ENCODE measurements around the gene RAD51AP2.
"Not testable (repeated sequence)": the region's sequence is repeated elsewhere in the genome, so short reads cannot be mapped to it uniquely, and the experiment has no call there.

Gene RAD51AP2

DNA sequence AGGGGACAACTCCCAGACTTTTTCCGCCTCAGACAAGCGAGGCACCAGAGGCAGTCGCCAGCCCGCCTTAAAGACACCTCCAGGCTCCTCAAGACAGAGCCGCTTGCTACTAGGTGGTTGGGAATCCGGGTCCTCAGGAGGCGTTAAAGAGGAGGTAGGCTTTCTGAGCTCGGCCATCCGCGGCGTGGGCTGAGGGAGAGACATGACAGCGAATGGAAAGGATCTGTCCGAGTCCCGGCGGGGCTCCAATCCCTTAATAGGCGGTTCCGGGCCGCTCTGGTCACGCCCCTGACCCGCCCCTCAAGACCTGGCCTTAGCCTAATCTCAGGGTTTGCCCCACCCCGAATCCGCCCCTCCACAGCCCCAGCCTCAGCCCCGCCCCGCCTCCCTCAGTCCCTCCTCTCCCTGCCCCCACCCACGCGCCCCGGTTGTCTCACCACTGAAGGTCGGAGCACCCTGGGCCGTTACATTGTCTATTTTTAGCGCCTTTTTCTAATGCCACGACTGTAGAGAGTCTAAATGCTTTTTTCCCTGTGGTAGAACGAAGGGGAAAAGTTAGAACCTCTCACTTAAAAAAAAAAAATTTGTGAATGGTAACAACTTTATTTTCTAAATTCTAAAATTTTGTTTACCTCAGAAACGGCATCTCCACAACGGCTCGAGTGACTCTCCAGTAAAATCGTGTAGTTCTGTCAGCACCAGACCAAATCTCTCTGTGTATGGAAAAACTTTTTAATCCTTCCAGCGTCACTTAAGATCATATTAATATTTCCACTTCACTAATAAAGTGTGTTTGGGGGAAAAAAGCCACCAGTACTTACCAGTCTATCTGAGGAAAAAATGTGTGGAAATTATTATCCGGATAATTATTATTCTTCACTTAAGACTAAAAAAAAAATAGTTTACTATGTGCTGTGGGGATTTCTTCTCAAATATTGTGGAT, at the start of gene RAD51AP2:
RAD51AP2 (minus strand) TSS at position 229 of the 943 bp plus-strand sequence; CDS start at position 204, 25 bp downstream.
- no peak for DNase-seq (ENCODE audit: low read depth)

DNA sequence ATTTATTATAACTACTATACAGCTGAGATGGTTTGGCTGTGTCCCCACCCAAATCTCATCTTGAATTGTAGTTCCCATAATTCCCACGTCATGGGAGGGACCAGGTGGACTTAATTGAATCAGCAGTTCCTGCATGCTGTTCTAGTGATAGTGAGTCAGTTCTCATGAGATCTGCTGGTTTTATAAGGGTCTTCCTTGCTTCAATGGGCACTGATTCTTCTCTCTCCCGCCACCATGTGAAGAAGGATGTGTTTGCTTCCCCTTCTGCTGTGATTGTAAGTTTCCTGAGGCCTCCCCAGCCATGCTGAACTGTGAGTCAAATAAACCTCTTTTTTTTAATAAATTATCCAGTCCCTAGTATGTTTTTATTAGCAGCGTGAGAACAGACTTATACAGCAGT, 47.5 kb upstream of the RAD51AP2 start:
- DNase-seq (ENCODE audit: low read depth) = not testable (repeated sequence)

DNA sequence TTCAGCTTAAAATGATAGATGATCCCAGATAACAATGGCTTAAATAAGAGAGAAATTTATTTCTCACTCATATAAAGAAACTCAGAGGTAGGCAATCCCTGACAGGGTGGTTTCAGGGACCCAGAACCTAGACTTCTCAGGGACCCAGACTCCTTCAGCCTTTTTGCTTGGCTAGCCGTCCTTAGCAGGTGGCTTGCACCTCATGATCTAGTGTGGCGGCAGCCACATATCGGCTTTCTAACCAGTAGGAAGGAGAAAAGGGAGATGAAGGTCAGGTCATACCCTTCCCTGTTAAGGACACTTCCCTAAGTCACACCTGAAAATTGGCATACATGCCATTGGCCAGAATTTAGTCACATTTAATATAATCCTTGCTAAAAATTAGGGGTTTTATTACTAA, 40.6 kb upstream of the RAD51AP2 start:
- no peak for DNase-seq (ENCODE audit: low read depth)

DNA sequence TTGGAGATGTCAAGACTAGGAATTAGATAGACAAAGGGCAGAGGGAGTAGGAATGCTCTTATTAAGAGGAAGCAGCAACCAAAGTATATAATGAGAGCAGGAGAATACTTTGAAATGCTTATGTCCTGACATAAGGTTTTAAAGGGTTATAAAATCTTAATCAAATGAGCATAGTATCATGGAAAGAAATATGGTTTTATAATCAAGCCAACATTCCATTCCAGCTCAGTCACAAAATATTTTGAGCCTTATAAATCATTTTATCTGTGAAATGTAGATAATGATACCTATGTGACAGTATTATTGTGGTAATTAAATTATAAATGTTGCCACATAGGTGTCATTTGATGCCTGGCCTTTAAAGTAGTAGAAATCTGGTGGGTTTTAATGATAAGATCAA, 39.8 kb upstream of the RAD51AP2 start:
- no peak for DNase-seq (ENCODE audit: low read depth)

GRCh38 chr2:17557596-17557995, 39.4 kb upstream of the RAD51AP2 start:
- no peak for DNase-seq (ENCODE audit: low read depth)

GRCh38 chr2:17555150-17555549, 36.9 kb upstream of the RAD51AP2 start:
- no peak for DNase-seq (ENCODE audit: low read depth)

DNA sequence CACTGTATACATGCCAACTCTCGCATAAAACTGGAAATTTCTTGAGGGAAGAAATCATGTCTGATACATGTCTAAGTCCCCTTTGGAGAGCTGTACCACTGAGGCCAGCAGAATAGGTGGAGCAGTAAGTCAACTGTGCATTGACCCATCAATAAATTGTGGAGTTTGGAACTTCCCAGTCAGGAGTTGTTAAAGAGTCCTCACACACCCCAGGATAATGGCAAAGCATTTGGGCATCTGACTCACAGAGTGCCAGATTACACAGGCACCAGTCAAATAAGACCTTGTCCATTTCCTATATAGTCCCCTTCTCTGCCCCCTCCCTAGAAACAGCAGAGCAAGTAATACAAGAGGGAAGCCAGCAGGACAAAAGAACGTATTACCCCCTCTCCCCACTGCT, 32.7 kb upstream of the RAD51AP2 start:
- no peak for DNase-seq (ENCODE audit: low read depth)

DNA sequence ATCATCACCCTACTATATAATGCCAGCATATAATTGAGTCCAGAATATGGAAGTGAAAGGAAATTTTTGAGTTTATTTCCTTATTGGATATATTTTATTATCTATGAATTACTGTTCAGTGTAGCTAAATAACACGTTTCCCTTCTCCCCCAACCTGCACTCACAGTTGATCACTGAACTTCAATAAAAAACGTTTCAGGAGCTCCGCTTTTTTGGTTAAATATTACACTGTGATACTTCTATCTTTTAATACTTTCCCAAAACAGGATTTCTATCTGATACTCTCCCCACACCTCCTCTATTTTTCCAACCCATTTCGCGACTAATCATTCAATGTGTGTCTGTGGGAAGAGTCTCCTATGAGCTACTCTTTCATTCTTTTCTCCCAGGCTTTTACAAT, 29.5 kb upstream of the RAD51AP2 start:
- DNase-seq (ENCODE audit: low read depth) = no peak

- no peak for DNase-seq (ENCODE audit: low read depth)
Observed at GRCh38 chr2:17547237-17547636, 29.0 kb upstream of the RAD51AP2 start.

DNA sequence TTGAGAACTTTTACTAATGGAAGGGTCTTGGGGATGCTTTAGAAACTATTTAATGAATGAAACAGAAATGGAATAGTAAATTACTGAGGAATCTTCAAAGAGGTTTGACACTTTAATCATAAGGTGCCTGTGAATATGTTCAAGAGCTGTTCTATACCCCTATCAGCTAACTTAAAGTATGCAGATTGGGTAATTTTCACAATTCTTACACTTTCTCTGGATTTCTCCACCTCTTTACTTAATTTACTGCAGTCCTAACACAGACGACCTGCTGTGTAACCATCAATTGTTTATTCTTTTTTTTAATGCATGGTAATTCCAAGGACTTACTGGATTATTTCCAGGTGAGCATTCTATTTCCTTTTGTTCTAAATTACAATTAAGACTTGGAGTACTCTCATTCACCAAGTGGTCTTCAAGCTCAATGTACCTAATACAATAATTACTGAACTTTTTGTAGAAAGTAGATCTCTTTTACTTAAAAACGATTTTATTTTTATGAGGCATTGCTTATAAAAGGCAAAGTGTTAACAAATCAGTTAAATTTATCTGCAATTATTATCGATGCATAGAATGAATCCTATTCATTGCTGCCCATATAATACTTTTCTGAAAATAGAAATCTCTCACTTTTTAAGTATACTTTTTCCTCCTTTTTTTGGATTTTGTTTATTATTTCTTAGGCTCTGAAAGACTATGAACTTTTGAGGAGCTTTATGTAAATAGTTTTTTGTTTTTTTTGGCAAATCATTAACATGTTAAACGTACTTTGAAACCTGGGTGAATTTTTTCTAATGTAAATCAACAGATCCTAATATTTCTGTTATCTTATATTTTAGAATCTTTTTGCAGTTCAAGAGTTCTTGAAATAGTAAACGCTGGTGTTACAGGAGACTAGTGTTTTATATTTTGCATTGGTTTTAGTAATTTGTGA, 27.7 kb upstream of the RAD51AP2 start:
- DNase-seq (ENCODE audit: low read depth) = no peak

GRCh38 chr2:17544256-17544655, 26.0 kb upstream of the RAD51AP2 start:
- DNase-seq (ENCODE audit: low read depth) = no peak

DNA sequence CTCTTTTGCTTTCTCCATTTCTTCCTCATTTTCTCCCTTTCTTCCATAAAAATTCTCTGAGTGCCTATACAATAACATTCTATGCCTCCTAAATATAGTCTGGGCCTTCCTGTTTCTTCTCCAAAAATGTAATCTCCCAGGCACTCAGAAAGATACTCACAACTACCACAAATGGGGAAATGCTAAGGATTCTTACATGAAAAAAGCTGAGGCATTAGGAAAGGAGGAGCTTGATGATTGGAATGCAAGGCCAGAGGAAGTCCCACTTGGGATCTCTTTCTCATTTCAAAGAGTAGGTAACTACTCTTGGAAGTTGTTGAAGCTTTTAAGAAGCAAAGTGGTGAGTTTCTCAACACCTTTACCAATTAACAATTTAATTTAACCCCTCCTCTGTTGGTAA, 25.6 kb upstream of the RAD51AP2 start:
- DNase-seq (ENCODE audit: low read depth) = no peak

DNA sequence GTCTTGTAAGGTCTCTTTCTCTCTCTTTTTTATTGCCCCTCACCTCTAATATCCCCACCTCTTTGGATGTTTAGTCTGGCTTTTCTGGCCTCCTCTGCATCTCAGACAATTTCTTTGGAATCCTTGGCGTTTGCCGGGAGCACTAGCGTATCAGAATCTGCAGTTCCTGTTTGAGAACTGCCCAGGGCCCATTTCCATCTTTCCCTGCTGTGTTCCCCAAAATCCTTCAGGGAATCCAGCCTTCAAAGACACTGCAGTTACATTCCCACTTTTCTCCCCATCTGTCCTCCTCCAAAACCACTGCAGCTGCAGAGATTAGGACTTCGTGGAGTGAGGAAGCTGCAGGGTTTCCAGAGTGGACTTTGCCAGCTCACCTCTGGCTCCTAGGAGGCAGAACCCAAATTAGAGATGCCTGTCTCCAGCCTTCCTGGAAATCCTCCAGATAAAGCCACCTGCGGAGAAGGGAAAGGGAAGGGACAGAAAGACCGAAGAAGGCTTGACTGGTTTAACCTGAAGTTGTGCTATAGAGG, 25.0 kb upstream of the RAD51AP2 start:
- DNase-seq (ENCODE audit: low read depth) = no peak

- DNase-seq (ENCODE audit: low read depth) = no peak
Observed at GRCh38 chr2:17542471-17542870, 24.2 kb upstream of the RAD51AP2 start.

DNA sequence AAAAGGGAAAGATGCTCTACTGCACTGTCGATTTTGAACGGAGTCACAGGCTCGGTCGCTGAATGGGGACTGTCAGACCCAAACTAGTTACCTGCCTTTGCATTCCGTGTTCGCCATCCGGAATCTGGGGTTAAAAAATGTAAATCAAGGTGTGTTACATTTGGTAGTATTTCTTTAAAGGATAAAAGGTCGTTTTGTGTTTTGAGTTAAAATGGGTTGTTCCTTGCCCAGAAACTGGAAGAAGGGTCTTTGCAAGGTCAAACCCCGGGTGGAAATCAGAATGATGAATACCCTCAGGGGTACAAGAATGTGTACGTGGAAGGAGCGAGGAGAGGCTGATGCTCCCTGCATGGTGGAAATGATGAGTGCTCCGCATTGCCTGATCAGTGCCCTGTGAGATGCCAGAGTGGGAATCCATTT, 23.3 kb upstream of the RAD51AP2 start:
- no peak for DNase-seq (ENCODE audit: low read depth)

DNA sequence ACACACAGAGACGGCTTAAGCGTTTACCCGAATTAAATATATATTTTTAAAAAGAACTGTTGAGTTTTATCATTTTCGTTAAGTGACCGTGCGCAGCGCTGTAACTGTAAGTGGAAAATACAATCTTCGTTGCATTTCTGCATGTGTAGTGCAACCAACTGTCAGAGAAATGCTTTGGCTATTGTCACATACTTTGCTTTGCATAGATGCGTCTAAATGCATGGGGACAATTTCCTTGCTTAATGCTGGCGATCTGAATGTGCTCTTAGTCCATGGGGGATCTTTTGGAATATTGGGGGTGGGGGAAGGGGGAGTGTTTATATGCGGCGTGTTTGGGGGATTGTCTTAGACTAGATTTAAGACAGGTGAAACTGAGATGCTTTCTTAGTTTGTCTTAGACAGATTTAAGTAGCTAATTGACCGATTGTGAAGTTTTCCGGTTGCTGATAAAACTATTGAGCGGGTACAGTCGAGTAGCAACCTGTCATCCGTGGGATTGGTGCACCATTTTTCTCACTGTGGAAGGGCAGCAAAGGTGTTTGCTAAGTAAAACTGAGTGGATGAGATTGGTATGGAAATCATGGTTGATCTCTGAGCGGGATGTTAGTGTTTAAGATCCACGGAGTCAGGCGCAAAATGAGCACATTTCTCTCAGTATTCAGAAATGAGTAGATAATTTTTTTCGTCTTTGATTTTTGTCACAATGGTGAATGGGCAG, 22.7 kb upstream of the RAD51AP2 start:
- DNase-seq (ENCODE audit: low read depth) = no peak

DNA sequence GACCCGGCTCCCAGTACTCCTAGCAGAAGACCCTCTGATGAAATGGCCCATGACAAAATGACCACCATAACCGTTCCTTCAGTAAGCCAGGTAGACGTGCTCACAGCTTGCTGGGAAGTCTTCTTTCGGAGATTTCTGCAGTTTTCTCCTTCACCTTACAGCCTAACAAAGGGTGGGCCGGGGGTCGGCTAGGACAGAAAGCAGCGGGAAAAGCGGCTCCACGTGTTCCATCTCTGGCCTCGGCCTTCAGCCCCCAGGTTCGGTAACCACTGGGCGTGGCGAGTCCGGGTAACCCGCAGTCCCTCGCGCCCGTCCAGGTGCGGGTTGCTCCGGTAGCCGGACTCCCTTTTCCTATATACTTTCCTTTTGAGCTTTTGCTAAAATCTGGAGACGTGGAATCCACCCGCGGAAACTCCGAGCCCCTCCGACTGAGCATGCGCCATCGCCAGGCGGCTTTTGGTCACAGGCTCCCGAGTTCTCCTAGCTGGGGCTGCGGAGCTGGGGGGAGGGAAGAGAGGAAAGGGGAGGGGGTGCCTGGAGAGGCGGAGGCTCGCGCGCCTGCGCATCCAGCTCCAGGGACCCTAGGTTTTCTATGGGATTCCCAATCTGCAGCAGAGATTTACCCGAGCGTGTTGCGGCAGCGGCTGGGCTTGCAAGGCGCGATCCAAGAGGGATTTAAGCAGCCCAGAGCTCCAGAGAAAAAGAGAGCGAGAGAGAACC, 22.0 kb upstream of the RAD51AP2 start, which contains the start of gene VSNL1:
VSNL1 (plus strand) TSS at position 604 of the 720 bp plus-strand sequence. CDS start 51,379 bp downstream, outside the sequence.
- DNase-seq (ENCODE audit: low read depth) = no peak

GRCh38 chr2:17539611-17540092, 21.4 kb upstream of the RAD51AP2 start:
- no peak for DNase-seq (ENCODE audit: low read depth)

DNA sequence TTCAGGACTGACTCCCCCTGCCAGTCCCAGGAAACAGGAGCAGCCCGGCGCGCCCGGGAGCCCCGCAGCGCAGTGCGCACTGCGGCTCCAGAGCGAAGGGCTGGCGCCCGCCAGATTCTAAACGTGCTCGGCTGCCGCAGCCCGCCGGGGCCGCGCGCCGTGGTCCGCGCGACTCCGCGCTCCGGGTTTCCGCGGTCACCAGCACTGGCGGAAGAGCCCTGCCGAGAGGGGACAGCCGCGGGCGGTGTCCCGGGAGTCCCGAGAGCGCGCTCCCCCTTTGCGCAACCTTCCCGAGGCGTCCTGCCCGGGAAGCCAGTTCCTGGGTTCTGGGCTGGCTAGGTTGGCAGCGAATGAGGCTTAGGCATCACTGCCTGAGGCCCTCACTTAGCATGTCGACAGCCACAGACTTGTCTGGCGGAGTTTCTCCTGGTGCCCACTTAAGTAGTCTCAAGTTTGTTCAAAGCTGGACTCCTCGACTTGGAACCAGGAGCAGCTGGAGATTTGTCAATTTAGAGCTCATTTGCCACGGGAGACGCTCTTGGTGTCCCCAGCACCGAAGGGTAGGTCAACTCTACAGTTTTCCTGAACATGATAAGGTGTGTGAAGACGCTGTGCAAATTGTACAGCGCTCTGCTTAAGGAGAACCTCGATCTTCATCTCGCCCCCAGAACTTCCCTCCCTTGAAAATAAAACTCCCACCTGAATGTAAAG, 20.8 kb upstream of the RAD51AP2 start:
- no peak for DNase-seq (ENCODE audit: low read depth)
